ENCODE data around the gene NYAP1.
"Not testable (repeated sequence)": the region's sequence is repeated elsewhere in the genome, so short reads cannot be mapped to it uniquely, and the experiment has no call there.

The NYAP1 gene

DNA sequence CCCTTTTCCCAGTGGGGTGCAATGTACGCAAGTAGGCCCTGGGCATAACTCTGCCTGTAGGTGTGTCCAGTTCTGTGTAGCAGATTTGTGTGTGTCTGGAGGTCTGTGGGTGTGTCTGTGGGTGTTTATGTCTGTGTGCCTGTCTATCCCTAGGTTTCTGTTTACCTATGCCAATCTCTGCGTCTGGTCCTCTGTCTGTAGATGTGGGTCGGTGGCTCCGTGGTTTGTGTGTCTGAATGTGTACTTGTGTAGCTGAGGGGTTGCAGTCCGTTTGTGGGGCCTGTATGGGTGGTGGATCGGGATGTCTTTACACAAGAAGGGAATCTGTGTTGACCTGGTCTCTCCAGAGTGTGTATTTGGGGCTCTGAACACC is 932 bp downstream of the NYAP1 start:
- DNase-seq, result no peak

DNA sequence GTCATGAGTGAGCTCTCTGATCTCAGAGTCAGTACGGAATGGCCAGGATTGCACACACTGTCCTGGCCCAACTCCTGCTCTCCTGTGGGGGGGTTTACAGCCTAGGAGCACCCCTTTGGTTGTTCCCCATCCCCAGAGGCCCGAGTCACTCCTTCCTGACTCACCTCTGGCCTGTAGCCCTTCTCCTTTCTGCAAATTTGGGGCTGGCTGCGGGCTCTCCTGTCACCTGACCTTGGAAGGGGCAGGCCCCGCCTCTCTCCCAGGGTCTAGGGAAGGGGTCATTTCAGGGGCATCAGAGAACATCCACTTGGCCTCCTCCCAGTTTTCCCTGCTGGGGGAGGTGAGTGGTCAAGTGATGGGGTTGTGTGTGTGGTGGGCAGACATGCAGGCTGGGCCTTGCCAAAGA is 1.7 kb downstream of the NYAP1 start:
- DNase-seq, result no peak

DNA sequence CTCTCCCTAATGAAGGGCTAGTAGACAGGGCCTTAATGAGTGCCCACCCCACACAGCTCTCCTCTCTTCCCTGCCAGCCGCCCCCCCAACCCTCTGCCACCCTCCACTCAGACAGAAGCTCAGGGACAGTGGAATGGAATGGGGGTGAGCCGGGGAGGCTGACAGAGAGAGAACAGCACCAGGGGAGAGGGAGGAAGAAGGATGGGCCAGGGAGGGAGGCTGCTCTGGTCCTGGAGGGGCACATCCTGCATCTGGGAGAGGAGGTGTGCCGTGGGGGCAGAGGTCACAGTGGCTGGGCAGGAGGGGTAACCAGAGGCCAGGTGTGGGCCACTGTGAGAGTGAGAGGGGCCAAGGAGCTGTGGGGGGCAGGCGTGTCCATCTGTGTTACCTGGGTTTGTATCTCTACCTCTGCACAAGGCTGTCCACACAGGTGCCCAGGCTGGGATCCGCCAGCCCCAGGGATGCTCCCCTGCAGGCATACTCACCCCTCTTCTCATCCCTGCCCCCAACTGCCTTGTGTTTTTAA is 2.4 kb downstream of the NYAP1 start:
- no peak for DNase-seq

DNA sequence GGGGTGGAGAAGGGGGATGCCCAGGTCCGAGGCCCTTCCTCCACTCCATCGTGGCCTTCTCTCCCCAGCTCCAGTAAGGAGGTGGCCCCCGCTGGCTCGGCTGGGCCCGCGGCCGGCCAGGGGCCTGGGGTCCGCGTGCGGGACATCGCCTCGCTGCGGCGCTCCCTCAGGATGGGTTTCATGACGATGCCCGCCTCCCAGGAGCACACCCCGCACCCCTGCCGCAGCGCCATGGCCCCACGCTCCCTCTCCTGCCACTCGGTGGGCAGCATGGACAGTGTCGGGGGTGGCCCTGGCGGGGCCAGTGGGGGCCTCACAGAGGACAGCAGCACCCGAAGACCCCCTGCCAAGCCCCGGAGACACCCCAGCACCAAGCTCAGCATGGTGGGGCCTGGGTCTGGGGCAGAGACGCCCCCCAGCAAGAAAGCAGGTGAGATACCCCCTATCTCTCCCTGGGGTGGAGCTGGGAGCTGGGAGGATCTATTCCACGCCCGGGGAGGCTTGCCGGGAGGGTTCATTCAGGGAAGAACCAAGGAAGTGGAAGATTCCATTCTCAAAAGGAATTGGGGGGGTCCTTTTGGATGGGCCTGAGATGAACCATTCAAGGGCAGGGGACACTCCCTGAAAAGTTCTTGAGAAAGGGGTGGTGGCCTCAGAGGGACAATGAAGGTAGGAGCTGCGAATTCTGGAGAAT is 3.2 kb downstream of the NYAP1 start:
- DNase-seq, result no peak

DNA sequence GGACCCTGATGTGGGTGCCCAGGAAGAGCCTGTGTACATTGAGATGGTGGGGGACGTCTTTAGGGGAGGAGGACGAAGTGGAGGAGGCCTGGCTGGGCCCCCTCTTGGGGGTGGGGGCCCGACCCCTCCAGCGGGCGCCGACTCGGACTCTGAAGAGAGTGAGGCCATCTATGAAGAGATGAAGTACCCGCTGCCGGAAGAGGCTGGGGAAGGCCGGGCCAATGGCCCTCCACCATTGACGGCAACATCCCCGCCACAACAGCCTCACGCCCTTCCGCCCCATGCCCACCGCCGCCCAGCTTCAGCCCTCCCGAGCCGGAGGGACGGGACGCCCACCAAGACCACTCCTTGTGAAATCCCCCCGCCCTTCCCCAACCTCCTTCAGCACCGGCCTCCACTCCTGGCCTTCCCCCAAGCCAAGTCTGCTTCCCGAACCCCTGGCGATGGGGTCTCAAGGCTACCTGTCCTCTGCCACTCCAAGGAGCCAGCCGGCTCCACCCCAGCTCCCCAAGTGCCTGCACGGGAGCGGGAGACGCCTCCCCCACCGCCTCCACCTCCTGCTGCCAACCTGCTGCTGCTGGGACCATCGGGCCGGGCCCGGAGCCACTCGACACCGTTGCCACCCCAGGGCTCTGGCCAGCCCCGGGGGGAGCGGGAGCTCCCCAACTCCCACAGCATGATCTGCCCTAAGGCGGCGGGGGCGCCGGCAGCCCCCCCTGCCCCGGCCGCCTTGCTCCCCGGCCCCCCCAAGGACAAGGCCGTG is 4.8 kb downstream of the NYAP1 start:
- DNase-seq, result no peak

DNA sequence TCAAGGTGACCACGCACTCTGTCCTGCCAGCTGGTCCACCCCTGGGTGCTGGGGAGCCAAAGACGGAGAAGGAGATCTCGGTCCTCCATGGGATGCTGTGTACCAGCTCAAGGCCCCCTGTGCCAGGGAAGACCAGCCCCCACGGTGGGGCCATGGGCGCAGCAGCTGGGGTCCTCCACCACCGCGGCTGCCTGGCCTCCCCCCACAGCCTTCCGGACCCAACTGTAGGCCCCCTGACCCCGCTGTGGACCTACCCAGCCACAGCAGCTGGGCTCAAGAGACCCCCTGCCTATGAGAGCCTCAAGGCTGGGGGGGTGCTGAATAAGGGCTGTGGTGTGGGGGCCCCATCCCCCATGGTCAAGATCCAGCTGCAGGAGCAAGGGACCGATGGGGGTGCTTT is 5.4 kb downstream of the NYAP1 start:
- DNase-seq, result no peak

DNA sequence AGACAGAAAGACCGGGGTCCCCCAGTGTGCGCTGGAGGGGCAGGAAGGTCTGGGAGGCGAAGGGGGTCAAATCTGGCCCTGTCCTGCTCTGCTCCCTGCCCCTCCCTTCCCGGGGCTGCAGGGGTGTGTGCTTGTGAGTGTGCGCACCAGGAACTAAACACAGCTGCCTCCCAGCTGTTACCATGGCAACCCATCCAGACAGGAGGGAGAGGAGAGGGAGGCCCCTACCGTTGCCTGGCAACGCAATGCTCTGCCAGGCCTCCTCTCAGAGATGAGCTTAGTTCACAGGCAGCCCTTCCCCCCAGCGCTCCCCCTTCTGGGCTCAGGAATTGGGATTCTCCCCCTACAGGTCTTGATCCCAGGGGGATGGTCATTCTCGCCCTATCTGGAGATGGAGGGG is 6.1 kb downstream of the NYAP1 start:
- peak; percentile 89 for DNase-seq

DNA sequence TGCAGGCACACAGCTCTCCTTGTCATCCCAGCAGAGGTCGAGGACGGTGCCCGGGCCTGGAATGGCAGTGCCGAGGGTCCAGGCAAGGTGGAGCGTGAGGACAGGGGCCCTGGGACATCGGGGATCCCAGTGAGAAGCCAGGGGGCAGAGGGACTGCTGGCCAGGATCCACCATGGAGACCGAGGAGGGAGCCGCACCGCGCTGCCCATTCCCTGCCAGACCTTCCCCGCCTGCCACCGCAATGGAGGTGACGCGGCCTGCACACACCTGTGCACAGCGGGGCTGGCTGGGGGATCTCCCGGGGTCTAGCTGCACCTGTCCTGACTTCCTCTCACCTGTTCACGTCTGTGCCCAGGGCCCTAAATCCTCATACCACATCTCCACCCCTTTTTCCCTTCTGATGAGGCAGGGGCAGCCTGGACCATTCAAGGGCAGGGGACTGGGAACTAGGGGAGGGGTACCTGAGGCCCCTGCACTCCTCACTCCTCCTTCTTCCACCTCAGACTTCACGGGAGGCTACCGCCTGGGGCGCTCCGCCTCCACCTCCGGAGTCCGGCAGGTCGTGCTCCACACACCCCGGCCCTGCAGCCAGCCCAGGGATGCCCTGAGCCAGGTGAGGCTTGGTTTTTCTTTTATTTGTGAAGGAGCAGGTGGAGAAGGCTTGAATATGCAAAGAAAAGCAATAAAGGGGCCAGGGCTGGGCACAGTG is 6.9 kb downstream of the NYAP1 start:
- DNase-seq, result no peak

DNA sequence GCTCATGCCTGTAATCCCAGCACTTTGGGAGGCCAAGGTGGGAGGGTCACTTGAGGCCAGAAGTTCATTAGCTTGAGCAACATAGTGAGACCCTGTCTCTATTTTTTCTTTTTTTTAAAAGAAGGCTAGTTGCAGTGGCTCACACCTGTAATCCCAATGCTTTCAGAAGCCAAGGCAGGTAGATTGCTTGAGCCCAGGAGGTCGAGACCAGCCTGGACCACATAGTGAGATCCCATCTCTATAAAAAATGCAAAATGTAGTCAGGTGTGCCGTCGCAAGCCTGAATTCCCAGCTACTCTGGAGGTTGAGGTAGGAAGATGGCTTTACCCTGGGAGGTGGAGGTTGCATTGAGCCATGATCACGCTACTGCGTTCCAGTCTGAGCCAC is 7.5 kb downstream of the NYAP1 start:
- DNase-seq, result no peak

DNA sequence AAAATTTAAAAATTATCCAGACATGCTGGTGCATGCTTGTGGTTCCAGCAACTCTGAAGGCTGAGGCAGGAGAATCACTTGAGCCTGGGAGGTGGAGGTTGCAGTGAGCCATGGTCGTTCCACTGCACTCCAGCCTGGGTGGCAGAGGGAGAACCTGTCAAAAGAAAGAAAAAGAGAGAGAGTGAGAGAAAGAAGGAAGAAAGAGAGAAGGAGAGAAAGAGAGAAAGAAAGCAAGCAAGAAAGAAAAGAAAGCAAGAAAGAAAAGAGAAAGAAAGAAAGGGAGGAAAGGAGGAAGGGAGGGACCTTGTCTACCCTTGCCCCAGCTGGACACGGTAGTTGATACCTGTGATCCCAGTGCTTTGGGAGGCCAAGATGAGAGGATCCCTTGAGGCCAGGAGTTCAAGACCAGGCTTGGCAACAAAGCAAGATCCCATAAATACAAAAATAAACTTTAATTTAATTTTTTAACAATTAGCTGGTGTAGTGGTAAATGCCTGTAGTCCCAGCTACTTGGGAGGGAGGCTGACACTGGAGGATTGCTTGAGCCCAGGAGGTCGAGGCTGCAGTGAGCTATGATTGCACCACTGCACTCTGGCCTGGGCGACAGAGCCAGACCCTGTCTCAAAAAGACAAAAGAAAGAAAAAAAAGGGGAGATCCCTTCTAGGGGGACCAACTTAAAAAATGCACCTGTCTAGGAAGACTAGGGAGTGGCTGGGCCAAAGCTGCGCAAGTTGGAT is 9.2 kb downstream of the NYAP1 start:
- no peak for DNase-seq

DNA sequence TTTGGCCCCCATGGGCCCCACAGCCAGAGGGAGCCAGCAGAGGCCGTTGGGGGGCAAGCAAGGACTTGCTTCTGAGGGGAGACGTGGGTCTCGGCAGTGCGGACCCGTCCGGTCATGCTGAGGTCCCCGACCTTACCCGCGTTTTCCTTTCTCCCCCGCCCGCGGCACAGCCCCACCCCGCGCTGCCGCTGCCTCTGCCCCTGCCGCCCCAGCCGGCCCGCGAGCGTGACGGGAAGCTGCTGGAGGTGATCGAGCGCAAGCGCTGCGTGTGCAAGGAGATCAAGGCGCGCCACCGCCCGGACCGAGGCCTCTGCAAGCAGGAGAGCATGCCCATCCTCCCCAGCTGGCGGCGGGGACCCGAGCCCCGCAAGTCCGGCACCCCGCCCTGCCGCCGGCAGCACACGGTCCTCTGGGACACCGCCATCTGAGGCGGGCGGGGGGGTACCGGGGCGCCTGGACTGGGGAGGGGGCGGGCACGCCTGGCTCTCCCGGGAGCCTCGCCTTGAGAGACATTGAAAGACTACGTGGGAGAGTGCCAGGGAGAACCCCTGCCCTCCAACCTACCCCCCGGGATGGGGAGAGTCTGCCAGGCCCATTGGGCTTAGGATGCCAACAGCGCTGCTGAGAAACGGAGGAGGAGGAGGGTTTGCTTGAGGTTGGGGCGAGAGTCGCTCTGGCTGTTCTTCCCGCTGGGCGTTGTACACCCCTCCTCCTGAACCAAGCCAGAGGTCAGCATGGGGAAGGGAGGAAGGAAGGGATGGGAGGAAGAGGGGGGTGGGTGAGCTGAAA is 9.9 kb downstream of the NYAP1 start:
- DNase-seq, result no peak

DNA sequence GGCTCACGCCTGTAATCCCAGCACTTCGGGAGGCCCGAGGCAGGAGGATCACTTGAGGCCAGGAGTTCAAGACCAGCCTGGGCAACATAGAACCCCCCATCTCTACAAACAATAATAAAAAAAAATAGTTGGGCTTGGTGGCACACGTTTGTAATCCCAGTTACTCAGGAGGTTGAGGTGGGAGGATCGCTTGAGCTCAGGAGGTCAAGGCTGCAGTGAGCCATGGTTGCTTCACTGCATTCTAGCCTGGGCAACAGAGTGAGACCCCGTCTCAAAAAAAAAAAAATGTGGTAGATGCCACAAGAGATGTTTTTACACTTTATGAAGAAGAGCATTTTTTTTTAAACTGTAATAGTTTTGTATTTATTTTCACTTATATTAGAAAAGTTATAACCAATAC is 12.8 kb downstream of the NYAP1 start:
- DNase-seq, result no peak

DNA sequence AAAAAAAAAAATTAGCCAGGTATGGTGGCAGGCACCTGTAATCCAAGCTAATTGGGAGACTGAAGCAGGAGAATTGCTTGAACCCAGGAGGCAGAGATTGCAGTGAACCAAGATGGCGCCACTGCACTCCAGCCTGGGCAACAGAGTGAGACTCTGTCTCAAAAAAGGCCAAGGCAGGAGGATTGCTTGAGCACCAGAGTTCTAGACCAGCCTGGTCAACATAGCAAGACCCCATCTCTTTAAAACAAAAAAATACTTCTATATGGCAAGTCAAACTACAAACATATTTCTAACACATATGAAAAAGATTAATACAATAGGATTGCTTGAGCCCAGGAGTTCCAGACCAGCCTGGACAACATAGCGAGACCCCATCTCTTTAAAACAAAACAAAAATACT is 17.0 kb downstream of the NYAP1 start:
- not testable (repeated sequence) for DNase-seq

DNA sequence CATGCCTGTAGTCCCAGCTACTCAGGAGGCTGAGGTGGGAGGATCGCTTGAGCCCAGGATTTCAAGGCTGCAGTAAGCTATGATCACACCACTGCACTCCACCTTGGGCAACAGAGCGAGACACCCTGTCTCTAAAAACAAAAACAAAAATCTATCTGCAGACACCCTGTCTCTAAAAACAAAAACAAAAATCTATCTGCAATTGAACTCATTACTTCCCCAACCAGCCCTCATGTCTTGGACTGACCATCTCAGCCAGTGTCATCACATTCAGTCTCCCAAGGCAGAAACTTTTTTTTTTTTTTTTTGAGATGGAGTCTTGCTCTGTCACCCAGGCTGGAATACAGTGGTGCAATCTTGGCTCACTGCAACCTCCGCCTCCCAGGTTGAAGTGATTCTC is 20.3 kb downstream of the NYAP1 start:
- not testable (repeated sequence) for DNase-seq

DNA sequence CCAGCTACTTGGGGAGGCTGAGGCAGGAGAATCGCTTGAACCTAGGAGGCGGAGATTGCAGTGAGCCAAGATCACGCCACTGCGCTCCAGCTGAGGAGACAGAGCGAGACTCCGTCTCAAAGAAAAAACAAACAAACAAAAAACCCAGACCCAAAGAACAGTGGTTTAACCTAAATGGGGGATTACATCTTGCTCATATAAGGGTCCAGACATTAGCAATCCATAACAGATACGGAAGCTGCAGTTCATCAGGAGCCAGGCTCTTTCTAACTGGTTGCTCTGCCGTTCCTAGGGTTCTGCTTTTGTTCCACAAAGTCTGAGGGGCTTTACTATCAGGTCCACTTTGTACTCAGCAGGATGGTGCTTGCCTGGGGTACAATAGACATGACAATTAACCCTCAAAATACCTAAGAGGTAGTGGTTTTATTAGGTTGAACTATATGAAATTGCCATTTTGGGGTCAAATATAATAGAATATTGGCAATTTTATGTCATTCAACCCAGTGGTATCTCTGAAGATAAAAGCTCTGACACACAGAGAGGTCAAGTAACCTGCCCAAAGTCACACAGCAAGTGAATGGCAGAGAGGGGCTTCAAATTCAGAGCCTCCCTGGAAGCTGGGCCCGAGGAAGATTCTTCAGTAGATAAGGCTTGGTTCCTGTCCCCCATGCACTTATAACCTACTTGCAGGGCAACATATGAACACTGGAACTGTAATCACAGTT is 21.3 kb downstream of the NYAP1 start:
- DNase-seq, result no peak

DNA sequence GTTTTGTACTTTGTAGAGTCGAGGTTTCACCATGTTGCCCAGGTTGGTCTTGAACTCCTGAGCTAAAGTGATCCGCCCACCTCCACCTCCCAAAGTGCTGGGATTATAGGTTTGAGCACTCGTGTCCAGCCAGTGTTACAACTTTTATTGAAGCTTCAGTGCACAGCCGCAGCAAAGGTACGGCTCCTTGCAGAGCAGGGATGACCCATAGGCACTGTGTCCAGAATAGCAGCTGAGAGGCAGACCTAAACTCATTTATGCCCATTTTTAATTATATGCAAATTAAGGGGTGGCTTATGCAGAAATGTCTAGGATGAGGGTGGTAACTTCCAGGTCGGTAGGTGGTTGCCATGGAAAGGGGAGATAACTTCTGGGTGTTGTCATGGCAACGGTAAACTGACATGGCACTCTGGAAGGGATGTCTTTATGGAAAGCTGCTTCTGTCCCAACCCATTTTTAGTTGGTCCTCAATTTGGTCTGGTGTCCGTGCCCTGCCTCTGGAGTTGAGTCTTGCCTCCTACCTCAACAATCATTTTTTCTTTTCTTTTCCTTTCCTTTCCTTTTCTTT is 22.7 kb downstream of the NYAP1 start:
- no peak for DNase-seq

DNA sequence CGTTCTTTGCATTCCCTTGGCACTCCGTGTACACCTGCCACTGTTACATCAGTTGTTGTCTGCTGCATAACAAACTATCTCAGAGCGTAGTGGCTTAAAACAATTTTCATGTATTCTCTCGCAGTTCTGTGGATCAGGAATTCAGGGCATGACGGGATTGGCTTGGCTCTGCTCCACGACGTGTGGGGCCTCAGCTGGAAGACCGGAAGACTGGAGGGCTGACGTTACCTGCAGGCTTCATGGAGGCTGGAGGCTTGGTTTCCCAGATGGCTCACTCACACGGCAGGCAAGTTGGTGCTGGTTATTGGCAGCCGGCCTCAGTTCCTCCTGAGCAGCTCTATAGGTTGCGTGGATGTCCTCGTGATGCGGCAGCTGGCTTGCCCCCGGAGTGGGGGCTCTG is 25.5 kb downstream of the NYAP1 start:
- no peak for DNase-seq

DNA sequence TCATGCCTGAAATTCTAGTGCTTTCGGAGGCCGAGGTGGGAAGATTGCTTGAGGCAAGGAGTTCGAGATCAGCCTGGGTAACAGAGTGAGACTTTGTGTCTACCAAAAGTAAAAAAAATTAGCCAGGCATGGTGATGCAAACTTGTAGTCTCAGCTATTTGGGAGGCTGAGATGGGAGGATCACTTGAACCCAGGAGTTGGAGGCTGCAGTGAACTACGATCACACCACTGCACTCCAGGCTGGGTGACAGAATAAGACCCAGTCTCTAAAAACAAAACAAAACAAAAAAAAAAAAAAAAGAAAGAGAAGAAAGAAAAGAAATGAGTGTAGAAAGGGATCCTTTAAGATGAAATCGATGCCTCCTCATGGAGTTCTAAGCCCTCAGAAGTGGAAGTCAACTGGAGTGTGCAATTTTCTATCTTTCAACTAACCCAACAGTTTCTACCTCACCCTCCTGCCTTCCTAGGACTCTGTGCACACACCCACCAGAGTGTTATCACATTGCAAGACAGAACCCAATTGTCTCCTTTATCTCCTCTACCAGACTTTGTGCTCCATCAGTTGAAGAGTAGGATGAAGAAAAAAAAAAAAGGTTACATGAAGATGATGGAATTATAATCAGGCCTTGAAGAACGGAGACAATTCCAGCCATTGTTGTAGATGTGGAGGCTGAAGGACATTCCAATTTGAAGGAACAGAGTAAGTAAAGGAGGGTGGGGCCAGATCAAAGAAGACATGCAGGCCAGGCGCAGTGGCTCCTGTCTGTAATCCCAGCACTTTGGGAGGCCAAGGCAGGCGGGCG is 26.9 kb downstream of the NYAP1 start:
- DNase-seq, result no peak

DNA sequence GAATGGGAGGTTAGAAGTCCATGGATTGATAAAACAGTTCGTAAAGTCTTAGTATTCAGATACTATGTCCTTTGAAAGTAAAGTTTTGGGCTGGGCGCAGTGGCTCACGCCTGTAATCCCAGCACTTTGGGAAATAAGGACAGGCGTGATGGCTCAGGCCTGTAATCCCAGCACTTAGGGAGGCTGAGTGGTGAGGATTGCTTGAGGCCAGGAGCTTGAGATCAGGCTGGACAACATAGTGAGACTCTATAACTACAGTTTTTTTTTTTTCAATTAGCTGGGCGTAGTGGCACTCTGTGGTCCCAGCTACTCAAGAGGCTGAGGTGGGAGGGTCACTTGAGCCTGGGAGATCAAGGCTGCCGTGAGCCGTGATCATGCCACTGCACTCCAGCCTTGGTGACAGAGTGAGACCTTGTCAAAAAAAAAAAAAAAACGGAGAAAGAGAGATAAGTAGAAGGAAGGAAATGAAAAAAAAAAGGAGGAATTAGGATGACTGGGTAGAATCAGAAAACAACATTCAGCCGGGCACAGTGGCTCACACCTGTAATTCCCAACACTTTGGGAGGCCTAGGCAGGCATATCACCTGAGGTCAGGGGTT is 29.6 kb downstream of the NYAP1 start:
- DNase-seq, result no peak

DNA sequence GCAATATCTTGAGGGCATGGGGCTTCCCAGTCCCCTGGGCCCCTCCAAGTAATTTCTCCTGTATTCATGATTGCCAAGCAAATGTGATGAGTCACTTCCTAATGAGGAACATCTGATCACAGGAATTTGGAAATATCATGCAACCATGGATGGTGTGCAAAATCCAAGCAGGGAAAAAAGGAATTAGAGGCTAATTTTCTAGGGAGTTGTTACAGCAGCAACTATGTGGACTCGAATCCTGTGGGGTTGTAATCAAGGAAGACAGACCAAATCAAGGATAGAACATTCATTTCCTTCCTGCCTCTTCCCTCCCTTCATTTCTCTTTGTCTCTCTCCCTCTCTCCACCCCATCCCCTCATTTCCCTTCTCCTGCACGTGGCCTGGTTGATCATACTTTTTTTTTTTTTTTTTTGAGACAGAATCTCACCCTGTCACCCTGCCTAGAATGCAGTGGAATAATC is 31.4 kb downstream of the NYAP1 start:
- DNase-seq, result no peak

Measured in NCI-H2081 treated with DMSO at 0.1 percent for 48 hours (cell line).